SH-SY5Y (cell line): ENCODE measurements around the gene TTC28.

Experiments
- GATA2 ChIP-seq: IDR thresholded peaks from 2 replicates; pipeline ENCODE4 v1.6.1; 2011; ENCODE audit warnings: mild to moderate bottlenecking, low read depth, low read length
- GATA3 ChIP-seq: IDR thresholded peaks from 2 replicates; pipeline ENCODE4 v1.6.1; 2011; ENCODE audit warnings: low read depth, mild to moderate bottlenecking, low read length, moderate library complexity

DNA sequence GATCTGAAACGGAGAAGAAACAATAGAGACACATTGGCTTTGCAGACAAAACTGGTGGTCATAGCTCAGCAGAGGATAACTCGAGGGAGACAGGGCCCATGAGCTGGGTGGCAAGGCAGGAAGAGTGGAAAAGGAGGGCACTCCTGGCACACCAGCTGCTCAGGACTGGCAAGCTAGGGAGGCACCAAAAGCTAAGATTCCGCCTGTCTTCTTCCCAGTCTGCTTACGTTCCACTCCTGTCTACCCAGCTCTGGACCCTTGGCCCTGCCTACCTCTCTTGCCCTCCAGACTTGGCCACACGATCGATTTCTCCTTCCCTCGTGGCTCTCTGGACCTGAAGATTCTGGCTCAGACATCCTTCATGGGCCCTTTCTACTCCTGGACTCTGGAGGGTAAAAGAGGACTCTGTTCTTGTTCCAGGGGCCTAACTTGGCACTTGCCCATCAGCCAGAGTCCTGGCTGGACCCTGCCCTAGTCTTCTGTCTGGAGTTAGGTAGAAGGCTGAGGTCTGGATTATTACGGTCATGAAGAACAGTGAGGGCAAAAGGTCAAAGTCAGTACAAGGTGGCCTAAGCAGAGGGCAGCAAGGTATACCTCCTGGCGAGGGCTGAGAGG is 645.4 kb downstream of the TTC28 start:
- no peak for TF ChIP-seq GATA2
- TF ChIP-seq GATA3, result no peak
